ENCODE results near the gene MYH16. TPM values are rescaled to one million over a fixed set of nuclear protein-coding genes. Genes with fewer than 3 reads are reported as not detected.
"Not testable (repeated sequence)": the region's sequence is repeated elsewhere in the genome, so short reads cannot be mapped to it uniquely, and the experiment has no call there.

MYH16 gene
- polyA plus RNA-seq (2011; rRNA removed) (not detected in 2 replicates), polyA minus RNA-seq (2011; rRNA and poly(A)+ RNA removed) (not detected in 2 replicates)

DNA sequence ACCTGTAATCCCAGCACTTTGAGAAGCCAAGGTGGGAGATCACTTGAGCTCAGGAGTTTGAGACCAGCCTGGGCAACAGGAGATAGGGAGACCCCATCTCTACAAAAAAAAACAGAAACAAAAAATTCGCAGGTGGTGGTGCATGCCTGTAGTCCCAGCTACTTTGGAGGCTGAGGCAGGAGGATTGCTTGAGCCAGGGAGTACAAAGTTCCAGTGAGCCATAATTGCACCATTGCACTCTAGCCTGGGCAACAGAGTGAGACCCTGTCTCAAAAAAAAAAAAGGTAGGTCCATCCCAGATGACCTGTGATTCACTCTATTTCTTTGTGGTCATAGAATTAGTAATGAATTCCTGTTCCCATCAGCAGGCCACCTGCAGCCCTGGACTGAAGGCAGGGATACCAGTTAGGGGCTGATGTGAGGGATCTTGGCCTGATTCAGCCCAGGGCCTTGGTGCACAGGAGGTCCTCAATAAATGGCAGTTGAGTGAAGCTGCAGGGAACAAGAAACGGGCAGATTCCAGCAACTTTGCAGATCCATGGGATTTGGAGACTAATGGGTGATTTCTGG is at the start of gene MYH16:
MYH16 (plus strand) TSS at position 364 of the 570 bp plus-strand sequence.
- CTCF ChIA-PET: no interaction called here
- TF ChIP-seq, protein P1, sequence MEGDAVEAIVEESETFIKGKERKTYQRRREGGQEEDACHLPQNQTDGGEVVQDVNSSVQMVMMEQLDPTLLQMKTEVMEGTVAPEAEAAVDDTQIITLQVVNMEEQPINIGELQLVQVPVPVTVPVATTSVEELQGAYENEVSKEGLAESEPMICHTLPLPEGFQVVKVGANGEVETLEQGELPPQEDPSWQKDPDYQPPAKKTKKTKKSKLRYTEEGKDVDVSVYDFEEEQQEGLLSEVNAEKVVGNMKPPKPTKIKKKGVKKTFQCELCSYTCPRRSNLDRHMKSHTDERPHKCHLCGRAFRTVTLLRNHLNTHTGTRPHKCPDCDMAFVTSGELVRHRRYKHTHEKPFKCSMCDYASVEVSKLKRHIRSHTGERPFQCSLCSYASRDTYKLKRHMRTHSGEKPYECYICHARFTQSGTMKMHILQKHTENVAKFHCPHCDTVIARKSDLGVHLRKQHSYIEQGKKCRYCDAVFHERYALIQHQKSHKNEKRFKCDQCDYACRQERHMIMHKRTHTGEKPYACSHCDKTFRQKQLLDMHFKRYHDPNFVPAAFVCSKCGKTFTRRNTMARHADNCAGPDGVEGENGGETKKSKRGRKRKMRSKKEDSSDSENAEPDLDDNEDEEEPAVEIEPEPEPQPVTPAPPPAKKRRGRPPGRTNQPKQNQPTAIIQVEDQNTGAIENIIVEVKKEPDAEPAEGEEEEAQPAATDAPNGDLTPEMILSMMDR (IDR thresholded peaks at IDR 0.05; ENCODE audit: low read depth, low read length): no peak
- POLR2A ChIA-PET: no interaction called here
- H3K9me3 ChIP-seq (ENCODE audit: control insufficient read depth, insufficient read depth, low read length): no peaks in the 10 kb centered on the region
- DNase-seq (ENCODE audit: low read depth, low spot score): no peak
- peaks cover 2% of the 10 kb centered on the region for H3K27me3 ChIP-seq (ENCODE audit: control insufficient read depth, insufficient read depth, low read length)
- no peak within 1 kb of the TSS for H3K4me3 ChIP-seq (ENCODE audit: low read depth, low read length)
- no peak within 1 kb of the TSS for H3K27ac ChIP-seq (ENCODE audit: low read depth, low read length)

DNA sequence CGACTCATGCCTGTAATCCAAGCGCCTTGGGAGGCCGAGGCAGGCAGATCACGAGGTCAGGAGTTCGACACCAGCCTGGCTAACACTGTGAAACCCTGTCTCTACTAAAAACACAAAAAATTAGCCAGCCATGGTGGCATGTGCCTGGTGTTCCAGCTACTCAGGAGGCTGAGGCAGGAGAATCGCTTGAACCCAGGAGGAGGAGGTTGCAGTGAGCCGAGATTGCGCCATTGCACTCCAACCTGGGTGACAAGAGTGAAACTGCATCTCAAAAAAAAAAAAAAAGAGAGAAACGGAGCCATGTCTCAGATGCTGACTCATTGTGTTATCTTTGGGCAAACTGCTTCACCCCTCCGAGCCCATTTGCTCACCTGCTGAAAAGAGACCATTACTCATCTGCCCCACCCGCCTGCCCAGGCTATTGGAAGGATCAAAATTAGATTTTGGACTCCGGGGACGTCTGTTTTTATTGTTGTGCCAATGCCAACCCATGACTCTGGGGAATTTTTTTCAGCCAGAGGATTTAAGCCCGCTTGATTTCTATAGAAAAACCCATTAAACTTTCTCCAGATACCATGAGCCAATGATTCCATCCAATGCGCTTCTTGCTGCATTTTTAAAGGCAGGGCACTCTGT is 48.3 kb upstream of the MYH16 start:
- H3K27me3 ChIP-seq (ENCODE audit: control insufficient read depth, insufficient read depth, low read length); H3K9me3 ChIP-seq (ENCODE audit: control insufficient read depth, insufficient read depth, low read length); DNase-seq (ENCODE audit: low read depth, low spot score); POLR2A ChIA-PET; H3K27ac ChIP-seq (ENCODE audit: low read depth, low read length); CTCF ChIA-PET; H3K4me3 ChIP-seq (ENCODE audit: low read depth, low read length): not testable (repeated sequence)

DNA sequence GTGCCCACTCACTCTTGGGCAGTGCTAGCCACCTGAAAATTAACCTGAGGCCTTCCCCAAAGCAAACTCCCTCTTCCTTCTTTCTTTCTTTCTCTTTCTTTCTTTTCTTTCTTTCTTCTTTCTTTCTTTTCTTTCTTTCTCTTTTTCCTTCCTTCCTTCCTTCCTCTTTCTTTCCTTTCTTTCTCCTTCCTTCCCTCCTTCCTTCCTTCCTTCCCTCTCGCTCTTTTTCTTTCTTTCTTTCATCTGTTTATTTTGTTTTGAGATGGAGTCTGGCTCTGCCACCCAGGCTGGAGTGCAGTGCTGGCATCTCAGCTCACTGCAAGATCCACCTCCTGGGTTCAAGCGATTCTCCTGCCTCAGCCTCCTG is 47.8 kb upstream of the MYH16 start:
- POLR2A ChIA-PET: interaction anchor here (0.8 kb wide), 1 partner anchor 80 kb away, joined by 3 read pairs; no protein-coding TSS in a partner anchor
- Histone ChIP-seq H3K27me3 (ENCODE audit: control insufficient read depth, insufficient read depth, low read length) (no peaks in the 10 kb centered on the region), H3K4me3 (ENCODE audit: low read depth, low read length) (no peak overlapping the region), H3K9me3 (ENCODE audit: control insufficient read depth, insufficient read depth, low read length) (no peaks in the 10 kb centered on the region; the same call in 1 of the 2 replicates), H3K27ac (ENCODE audit: low read depth, low read length) (no peak overlapping the region)
- CTCF ChIA-PET: no interaction called here
- TF ChIP-seq, protein P1 (IDR thresholded peaks at IDR 0.05; ENCODE audit: low read depth, low read length): no peak
- DNase-seq (ENCODE audit: low read depth, low spot score): no peak

DNA sequence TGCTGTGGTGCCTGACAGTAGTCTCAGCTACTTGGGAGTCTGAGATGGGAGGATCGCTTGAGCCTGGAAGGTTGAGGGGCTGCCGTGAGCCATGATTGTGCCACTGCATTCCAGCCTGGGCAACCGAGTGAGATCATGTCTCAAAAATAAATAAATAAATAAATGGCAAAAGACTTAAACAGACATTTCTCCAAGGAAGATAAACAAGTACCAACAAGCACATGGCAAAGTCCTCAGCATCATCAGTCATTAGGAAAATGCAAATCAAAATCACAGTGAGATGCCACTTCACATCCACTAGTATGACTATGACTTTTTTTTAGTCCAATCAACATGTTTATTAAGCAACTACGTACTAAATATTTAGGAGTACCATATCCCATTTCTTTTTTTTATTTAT is 43.4 kb upstream of the MYH16 start:
- H3K4me3 ChIP-seq (ENCODE audit: low read depth, low read length): no peak overlapping the region
- ChIA-PET CTCF (no interaction called here), POLR2A (no interaction called here)
- H3K27ac ChIP-seq (ENCODE audit: low read depth, low read length): no peak overlapping the region
- H3K9me3 ChIP-seq (ENCODE audit: control insufficient read depth, insufficient read depth, low read length): no peaks in the 10 kb centered on the region; the same call in 1 of the 2 replicates
- H3K27me3 ChIP-seq (ENCODE audit: control insufficient read depth, insufficient read depth, low read length): peaks cover 2% of the 10 kb centered on the region
- TF ChIP-seq, protein P1 (IDR thresholded peaks at IDR 0.05; ENCODE audit: low read depth, low read length): no peak
- no peak for DNase-seq (ENCODE audit: low read depth, low spot score)

DNA sequence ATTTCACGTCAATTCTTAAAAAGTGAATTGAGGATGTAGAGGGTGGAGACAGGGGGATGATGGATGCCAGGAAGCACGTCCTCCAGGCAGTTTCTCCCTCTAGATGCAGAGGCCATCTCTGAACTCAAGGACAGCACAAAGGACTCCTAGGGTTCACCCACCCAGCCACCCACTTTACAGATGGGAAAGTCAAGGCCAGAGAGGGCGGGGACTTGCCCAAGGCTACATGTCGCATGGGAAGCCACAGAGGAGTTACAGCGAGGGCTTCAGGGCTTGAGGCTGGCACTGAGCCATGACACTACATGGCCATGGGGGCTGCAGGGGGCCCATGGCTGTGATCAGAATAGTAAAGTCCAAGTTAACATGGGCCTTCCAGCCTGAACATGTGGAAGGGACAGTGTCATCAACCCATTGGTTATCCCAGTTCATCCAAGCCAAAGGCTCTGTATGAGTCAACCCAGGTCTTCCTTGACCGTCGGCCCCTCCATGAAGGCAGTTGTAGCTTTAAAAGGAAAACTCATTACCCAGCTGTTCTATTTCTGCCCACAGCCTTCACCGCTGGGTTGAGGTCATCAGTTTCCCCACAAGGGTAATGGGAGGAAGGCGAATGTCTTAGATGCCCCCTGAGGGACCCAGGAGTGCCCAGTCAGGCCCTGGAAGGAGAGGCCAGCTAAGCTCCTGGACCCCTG is 40.4 kb upstream of the MYH16 start:
- no peak for DNase-seq (ENCODE audit: low read depth, low spot score)
- POLR2A ChIA-PET: no interaction called here

DNA sequence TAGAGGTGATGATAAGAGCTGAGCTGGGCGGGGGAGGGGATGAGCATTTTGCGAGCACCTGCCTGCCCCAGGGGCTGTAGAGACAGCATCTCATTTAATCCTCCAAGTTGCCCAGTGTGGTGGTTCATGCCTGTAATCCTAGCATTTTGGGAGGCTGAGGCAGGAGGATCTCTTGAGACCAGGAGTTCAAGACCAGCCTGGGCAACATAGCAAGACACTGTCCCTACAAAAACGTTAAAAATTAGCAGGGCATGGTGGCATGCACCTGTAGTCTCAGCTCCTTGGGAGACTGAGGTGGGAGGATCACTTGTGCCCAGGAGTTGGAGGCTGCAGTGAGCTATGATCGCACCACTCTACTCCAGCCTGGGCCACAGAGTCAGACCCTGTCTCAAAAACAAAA is 39.7 kb upstream of the MYH16 start:
- POLR2A ChIA-PET; H3K27ac ChIP-seq (ENCODE audit: low read depth, low read length); H3K27me3 ChIP-seq (ENCODE audit: control insufficient read depth, insufficient read depth, low read length); H3K4me3 ChIP-seq (ENCODE audit: low read depth, low read length); H3K9me3 ChIP-seq (ENCODE audit: control insufficient read depth, insufficient read depth, low read length); DNase-seq (ENCODE audit: low read depth, low spot score): not testable (repeated sequence)
- CTCF ChIA-PET: interaction anchor here (0.6 kb wide), 2 partner anchors 13 kb away, joined by 3 read pairs; no protein-coding TSS in a partner anchor

More for the DNA sequence above, 40.4 kb upstream of the MYH16 start:
- Histone ChIP-seq H3K27ac (ENCODE audit: low read depth, low read length) (no peak overlapping the region), H3K4me3 (ENCODE audit: low read depth, low read length) (no peak overlapping the region), H3K27me3 (ENCODE audit: control insufficient read depth, insufficient read depth, low read length) (peaks cover 2% of the 10 kb centered on the region), H3K9me3 (ENCODE audit: control insufficient read depth, insufficient read depth, low read length) (no peaks in the 10 kb centered on the region)
- CTCF ChIA-PET: interaction anchor here (0.6 to 1.0 kb wide), 2 partner anchors 26 to 81 kb away, joined by 3 to 4 read pairs; no protein-coding TSS in a partner anchor
- TF ChIP-seq, protein P1 (IDR thresholded peaks at IDR 0.05; ENCODE audit: low read depth, low read length): no peak

All from AG04450 (cell line).